GM13976 (cell line): ENCODE measurements around the gene TENM4.
"Not testable (repeated sequence)": the region's sequence is repeated elsewhere in the genome, so short reads cannot be mapped to it uniquely, and the experiment has no call there.

Source experiments
- DNase-seq: peaks from one replicate; pipeline ENCODE4 v3.0.0; 2012; ENCODE audit warnings: low spot score
- in situ Hi-C: fragments of 300-500 bp; cut with MboI; formaldehyde crosslinking; loops from one replicate; pipeline ENCODE4 v1.12.0; 2022; ENCODE audit warnings: low sequenced_read_pairs, mixed read lengths, inconsistent platforms; ENCODE audit not compliant: unreplicated experiment
- TF ChIP-seq, protein P1 (sequence below): IDR thresholded peaks from 2 replicates; pipeline ENCODE4 v1.5.1; 2012; ENCODE audit warnings: borderline replicate concordance, mild to moderate bottlenecking; ENCODE audit not compliant: insufficient read depth; ENCODE audit errors: extremely low read depth, missing control alignments, control extremely low read depth

Gene TENM4

DNA sequence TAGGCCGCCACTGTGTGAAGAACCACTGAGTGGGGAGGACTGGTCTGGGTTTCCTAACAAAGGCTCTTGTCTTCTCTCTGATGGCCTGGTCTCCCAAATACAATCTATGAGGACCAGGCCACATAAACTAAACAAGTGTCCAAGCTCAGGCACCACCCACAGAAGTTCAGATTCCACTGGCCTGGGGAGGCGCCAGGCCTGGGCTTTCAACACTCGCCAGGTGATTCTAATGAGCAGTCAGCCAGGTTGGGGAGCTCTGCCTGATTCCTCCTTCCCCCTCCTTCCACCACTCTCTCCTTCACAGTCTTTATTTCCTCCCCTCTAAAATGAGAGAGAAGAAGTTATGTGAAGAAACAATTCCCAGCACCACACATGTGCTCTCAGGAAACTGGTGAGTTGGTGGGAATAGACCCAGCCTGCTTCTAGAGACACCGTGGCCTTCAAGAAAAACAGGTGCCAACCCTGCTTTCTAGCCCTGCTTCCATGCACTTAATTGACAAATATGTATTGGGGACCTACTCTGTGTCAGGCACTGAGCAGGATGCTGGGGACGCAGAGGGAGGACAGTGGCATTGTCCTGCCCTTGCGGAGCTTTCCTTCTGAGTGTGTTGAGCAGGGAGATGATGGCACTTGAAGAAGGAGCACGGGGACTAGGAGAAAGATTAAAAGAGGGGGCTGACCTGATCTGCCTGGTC lies 242.5 kb downstream of the TENM4 start:
- in situ Hi-C loops: no loop called here
- no peak for DNase-seq
- TF ChIP-seq, protein P1, sequence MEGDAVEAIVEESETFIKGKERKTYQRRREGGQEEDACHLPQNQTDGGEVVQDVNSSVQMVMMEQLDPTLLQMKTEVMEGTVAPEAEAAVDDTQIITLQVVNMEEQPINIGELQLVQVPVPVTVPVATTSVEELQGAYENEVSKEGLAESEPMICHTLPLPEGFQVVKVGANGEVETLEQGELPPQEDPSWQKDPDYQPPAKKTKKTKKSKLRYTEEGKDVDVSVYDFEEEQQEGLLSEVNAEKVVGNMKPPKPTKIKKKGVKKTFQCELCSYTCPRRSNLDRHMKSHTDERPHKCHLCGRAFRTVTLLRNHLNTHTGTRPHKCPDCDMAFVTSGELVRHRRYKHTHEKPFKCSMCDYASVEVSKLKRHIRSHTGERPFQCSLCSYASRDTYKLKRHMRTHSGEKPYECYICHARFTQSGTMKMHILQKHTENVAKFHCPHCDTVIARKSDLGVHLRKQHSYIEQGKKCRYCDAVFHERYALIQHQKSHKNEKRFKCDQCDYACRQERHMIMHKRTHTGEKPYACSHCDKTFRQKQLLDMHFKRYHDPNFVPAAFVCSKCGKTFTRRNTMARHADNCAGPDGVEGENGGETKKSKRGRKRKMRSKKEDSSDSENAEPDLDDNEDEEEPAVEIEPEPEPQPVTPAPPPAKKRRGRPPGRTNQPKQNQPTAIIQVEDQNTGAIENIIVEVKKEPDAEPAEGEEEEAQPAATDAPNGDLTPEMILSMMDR: no peak

DNA sequence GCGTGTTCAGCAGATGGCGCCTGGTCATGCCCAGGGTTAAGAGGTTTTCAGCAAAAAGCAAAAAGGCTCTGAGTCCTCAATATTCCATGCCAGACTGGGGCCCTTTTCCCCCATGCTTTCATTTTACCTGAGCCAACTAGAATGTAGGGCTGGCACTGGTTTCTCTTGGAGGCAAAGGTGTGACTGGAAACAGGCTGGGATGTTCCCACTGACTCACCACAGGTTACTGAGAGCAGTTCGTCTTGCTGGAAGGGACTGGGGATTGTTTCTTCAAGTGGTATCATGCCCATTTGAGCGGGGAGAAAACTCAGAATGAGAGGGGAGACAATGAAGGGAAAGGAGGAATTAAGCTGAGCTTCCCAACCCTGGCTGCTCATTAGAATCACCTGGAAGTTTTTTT lies 243.9 kb downstream of the TENM4 start:
- DNase-seq: no peak
- in situ Hi-C loops: no loop called here

DNA sequence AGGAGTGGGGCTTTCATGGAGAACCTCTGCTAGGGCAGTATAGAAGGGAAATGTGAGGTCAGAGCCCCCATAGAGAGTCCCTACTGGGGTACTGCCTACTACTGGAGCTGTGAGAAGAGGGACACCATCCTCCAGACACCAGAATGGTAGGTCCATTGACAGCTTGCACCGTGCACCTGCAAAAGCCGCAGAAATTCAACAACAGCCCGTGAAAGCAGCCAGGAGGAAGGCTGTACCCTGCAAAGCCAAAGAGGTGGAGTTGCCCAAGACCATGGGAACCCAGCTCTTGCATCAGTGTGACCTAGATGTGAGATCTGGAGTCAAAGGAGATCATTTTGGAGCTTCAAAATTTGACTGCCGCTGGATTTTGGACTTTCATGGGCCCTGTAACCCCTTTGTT lies 245.6 kb downstream of the TENM4 start:
- TF ChIP-seq, protein P1: no peak
- in situ Hi-C loops: no loop called here
- no peak for DNase-seq

More for the DNA sequence above, 243.9 kb downstream of the TENM4 start:
- TF ChIP-seq, protein P1: no peak

DNA sequence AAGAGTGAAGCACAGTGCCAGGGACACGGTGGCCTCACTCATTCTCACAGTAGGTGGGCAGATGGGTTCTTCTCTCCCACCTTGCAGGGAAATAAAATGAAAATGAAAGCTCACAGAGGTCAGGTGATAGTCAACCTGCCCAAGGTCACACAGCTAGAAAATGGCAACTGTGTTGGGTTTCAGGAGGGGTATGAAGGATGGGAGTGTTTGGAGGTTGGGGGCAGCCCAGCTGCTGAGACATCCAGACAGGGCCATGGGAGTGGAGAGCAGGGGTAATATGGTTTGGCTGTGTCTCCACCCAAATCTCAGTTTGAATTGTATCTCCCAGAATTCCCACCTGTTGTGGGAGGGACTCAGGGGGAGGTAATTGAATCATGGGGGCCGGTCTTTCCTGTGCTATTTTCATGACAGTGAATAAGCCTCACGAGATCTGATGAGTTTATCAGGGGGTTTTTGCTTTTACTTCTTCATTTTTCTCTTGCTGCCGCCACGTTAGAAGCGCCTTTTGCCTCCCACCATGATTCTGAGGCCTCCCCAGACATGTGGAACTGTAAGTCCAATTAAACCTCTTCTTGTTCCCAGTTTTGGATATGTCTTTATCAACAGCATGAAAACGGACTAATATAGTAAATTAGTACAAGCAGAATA lies 247.0 kb downstream of the TENM4 start:
- no peak for DNase-seq
- TF ChIP-seq, protein P1: no peak
- in situ Hi-C loops: no loop called here

DNA sequence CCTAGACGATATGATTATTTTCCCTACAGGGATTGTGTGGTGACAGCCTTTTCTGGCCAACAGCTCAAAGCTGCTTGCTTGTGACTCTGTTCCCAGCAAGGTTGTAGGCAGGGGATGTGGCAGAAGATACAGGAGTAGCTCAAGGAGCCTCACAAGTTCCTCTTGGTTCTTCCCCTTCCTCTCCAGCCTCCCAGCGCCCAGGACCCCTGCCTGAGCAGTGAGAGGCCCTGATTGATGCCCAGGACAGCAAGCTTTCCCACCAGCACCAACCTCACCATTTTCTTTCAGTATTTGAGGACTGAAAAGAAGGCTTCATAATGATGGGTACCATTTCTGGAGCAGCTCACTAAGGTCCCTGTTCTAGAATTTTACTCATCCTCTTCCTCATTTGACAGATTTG lies 248.0 kb downstream of the TENM4 start:
- no peak for DNase-seq
- in situ Hi-C loops: no loop called here
- TF ChIP-seq, protein P1: no peak

DNA sequence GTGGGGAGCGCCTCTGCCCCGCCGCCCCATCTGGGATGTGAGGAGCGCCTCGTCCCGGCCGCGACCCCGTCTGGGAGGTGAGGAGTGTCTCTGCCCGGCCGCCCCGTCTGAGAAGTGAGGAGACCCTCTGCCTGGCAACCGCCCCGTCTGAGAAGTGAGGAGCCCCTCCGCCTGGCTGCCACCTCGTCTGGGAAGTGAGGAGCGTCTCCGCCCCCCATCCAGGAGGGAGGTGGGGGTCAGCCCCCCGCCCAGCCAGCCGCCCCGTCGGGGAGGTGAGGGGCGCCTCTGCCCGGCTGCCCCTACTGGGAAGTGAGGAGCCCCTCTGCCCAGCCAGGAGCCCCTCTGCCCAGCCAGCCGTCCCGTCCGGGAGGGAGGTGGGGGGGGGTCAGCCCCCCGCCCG lies 249.1 kb downstream of the TENM4 start:
- in situ Hi-C loops, DNase-seq: not testable (repeated sequence)

DNA sequence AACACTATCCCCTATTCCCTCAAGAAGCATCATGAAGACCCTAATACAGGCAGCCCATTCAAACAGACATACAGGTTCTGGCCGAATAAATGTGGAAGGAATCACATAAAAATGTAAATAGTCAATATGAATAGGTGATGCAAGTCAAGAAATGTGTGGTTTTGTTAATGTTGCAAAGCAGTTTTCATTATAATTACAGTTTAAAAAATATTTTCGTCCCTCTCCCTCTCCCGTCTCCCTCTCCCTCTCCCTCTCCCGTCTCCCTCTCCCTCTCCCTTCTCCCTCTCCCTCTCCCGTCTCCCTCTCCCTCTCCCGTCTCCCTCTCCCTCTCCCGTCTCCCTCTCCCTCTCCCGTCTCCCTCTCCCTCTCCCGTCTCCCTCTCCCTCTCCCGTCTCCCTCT lies 250.3 kb downstream of the TENM4 start:
- in situ Hi-C loops, DNase-seq: not testable (repeated sequence)
